K562 (cell line): ENCODE data around the gene RNF34. TPM values are rescaled to one million over a fixed set of nuclear protein-coding genes. Genes with fewer than 3 reads are reported as not detected.
A peak's percentile ranks its signal among the peaks of the same experiment; 100 is the strongest.

Experiments
- GABPA ChIP-seq: fragments of 200-800 bp; sonication (Bioruptor generic); conservative IDR thresholded peaks from 2 replicates; pipeline ENCODE4 v1.6.1; 2016; ENCODE audit warnings: low read depth, missing genetic modification characterization, missing compliant biosample characterization
- HEY1 ChIP-seq: fragments of 250-450 bp; sonication (Bioruptor Pico); IDR thresholded peaks from 2 replicates; pipeline ENCODE4 v1.5.0; 2020; ENCODE audit warnings: mild to moderate bottlenecking, moderate library complexity, borderline replicate concordance
- KLF1 ChIP-seq: fragments of 450-650 bp; IDR thresholded peaks from 2 replicates; pipeline ENCODE4 v1.6.1; 2016; ENCODE audit warnings: missing genetic modification characterization, missing compliant biosample characterization
- MCM2 ChIP-seq: fragments of 450-650 bp; IDR thresholded peaks from 2 replicates; pipeline ENCODE4 v1.6.1; 2017; ENCODE audit warnings: low read depth, mild to moderate bottlenecking
- OTX1 ChIP-seq: fragments of 450-650 bp; formaldehyde crosslinking; IDR thresholded peaks from 2 replicates; pipeline ENCODE4 v1.4.0; 2022; ENCODE audit warnings: mild to moderate bottlenecking
- RBM17 ChIP-seq: fragments of 200-400 bp; formaldehyde crosslinking; IDR thresholded peaks from 2 replicates; pipeline ENCODE4 v1.6.1; 2017; ENCODE audit warnings: low read depth, mild to moderate bottlenecking, low read length, borderline replicate concordance
- SMARCB1 ChIP-seq: IDR thresholded peaks from 2 replicates; pipeline ENCODE4 v1.6.1; 2011; ENCODE audit warnings: improper control_type of control experiment, low read depth; ENCODE audit not compliant: insufficient read length
- TBL1XR1 ChIP-seq, 2 experiments: IDR thresholded peaks; 2 replicates each; pipeline ENCODE4 v1.6.1; 2012; ENCODE audit warnings: improper control_type of control experiment in 2 of 2, low read length in 2 of 2, mild to moderate bottlenecking in 1 of 2
- U2AF1 ChIP-seq: fragments of 200-400 bp; formaldehyde crosslinking; optimal IDR thresholded peaks from 2 replicates; pipeline ENCODE3; 2017; ENCODE audit warnings: mild to moderate bottlenecking, low read depth, low read length, moderate library complexity
- ZNF23 ChIP-seq: fragments of 250-450 bp; sonication (Bioruptor Pico); IDR thresholded peaks from 2 replicates; pipeline ENCODE4 v1.4.0; 2020; ENCODE audit warnings: mild to moderate bottlenecking
- ZNF507 ChIP-seq: conservative IDR thresholded peaks from 2 replicates; pipeline ENCODE4 v1.6.1; 2017; ENCODE audit warnings: missing genetic modification characterization, missing compliant biosample characterization
- ZNF583 ChIP-seq: fragments of 250-450 bp; sonication (Bioruptor Pico); IDR thresholded peaks from 2 replicates; pipeline ENCODE4 v1.4.0; 2020
- polyA plus RNA-seq, 8 experiments: library from polyadenylated mRNA; depleted of rRNA in 4 of 8; stranded (reverse) in 5 of 8; unstranded in 3 of 8; fragments of >200 nt; fragmentation: Nextera tagmentation in 2 of 8; fragmentation: Illumina TruSeq in 1 of 8; extraction: Ambion mirVana in 2 of 8; extraction: Trizol in 1 of 8; gene quantifications; 2 replicates each; pipeline versions ENCODE4 v1.2.1 to v1.2.3, GENCODE V29; 2011 to 2014; ENCODE audit warnings: inconsistent platforms in 1 of 8, missing spikeins in 1 of 8
- total RNA-seq, 7 experiments: library from RNA; depleted of rRNA in 6 of 7; stranded (reverse); fragments of >200 nt in 6 of 7; fragmentation: Illumina TruSeq in 2 of 7; extraction: Trizol in 2 of 7; gene quantifications; 2 replicates each; pipeline versions ENCODE4 v1.2.1 to v1.2.3, GENCODE V29; 2011 to 2021; ENCODE audit warnings: low replicate concordance in 1 of 7
- TF ChIP-seq, protein P1 (sequence below): fragments of 250-450 bp; sonication (Bioruptor Pico); IDR thresholded peaks from 2 replicates; pipeline ENCODE4 v1.5.0; 2021; ENCODE audit warnings: mild to moderate bottlenecking, moderate library complexity
- TF ChIP-seq, protein P2 (sequence below): IDR thresholded peaks from 2 replicates; pipeline ENCODE4 v1.6.1; 2011; ENCODE audit warnings: borderline replicate concordance, low read depth, mild to moderate bottlenecking, moderate library complexity, low read length; ENCODE audit not compliant: insufficient read depth, poor library complexity, severe bottlenecking
- TF ChIP-seq, protein P3 (sequence below): fragments of 250-450 bp; sonication (Bioruptor Pico); IDR thresholded peaks from 2 replicates; pipeline ENCODE4 v1.8.0; 2021; ENCODE audit warnings: mild to moderate bottlenecking, moderate library complexity

Gene RNF34
- total and polyA plus RNA-seq, 9 of the 15 experiments (the other 6 are each of a cell fraction or from before 2014, with no cell fraction given), result 41.7 to 88.9 (median 54.1) TPM

DNA sequence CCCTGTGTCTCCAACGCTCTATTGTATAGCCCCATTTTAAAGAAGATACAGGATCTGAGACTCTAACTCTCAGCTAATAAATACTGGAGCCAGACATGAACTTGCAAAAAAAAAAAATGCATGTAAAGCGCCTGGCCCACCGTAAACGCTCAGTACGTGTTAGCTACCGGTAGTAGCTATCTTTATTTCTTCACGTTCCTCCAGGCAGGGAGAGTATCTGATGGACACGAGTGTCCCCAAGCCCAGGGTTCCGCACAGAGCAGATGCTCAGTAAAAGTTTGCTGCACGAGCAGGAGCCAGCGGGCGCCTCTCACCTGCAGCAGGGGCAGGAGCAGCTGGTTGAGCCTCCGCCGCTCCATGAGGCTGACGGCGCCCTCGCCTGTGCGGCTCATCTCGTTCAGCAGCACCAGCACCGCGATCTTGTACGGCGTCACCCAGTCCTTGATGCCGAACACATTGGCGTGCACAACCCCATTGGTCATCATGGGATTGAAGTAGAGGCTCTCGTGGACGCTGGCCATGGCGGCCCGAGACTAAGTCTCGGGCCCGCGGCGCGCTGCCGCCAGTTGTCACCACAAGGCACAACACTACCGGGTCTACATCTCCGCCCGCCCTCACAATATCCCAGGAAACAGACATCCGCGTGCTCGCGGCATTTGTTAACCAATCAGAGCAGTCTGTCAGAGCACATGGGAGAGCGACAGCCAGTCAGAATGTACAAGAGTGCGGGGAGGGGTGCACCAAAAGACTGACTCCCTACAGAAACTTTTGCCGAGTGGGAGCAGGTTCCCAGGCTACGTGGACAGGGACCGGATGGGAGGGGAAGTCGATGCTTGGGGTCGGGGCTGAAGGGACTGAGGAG is 47.9 kb upstream of the RNF34 start, which contains the start of gene ANAPC5 (continued):
- no peak for TF ChIP-seq U2AF1
- TF ChIP-seq MCM2, result no peak
- no peak for TF ChIP-seq RBM17
- no peak for TF ChIP-seq ZNF583
- no peak; the same call in 1 of the 2 replicates for TF ChIP-seq OTX1 (CRISPR knock-in tag)
- TF ChIP-seq, protein P1, sequence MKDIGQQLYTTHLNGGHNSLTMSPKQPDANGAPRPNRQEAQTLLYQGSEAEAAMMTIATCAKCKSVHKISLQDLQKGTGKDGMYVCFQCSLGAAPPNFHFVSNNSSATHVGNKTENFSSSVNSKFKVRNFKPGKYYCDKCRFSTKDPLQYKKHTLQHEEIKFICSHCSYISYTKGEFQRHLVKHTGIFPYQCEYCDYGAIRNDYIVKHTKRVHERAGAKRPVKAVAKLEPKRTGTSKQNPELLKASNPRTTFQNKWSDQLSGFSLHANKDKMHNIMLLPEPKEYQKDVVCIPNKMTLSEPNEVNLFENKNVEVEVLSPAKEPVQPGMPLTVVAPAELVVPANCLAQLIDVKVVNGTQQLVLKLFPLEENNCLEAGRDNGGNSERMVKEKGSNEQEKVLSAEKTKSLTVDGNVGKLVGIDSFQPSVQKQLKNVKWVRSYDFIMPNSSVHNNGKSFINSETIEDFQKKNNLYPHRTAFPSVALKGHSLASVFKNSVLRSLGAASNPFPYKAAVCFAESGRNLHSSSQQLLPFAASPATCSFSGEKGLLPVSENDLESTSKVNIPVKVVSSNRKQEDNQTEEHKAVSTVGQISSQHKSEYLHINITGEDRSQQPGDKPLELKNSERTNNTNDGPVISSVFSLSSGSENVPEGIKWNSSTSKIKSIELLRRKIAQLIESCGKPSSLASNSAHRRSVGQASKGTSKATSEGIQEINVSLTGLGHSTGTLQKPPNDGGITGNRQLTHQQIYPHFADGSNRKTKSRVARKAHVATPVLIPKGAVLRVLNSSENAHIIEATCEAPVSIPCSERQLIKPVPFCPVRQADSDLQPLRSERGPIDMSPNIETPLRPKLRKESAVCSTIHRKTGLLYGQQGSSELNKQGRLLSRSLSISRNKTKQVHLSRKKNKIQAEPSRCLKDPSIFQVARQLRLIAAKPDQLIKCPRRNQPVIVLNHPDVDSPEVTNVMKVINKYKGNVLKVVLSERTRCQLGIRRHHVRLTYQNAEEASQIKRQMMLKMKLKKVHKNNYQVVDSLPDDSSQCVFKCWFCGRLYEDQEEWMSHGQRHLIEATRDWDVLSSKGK (CRISPR knock-in tag), result no peak
- TF ChIP-seq HEY1, result no peak
- TF ChIP-seq, protein P2, sequence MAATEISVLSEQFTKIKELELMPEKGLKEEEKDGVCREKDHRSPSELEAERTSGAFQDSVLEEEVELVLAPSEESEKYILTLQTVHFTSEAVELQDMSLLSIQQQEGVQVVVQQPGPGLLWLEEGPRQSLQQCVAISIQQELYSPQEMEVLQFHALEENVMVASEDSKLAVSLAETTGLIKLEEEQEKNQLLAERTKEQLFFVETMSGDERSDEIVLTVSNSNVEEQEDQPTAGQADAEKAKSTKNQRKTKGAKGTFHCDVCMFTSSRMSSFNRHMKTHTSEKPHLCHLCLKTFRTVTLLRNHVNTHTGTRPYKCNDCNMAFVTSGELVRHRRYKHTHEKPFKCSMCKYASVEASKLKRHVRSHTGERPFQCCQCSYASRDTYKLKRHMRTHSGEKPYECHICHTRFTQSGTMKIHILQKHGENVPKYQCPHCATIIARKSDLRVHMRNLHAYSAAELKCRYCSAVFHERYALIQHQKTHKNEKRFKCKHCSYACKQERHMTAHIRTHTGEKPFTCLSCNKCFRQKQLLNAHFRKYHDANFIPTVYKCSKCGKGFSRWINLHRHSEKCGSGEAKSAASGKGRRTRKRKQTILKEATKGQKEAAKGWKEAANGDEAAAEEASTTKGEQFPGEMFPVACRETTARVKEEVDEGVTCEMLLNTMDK, result no peak
- no peak for TF ChIP-seq ZNF23 (CRISPR knock-in tag)
- no peak for TF ChIP-seq ZNF507 (tag)
- no peak for TF ChIP-seq SMARCB1
- peak; percentile 61 for TF ChIP-seq KLF1 (tag)
- TF ChIP-seq GABPA, result peak; percentile 95
- TF ChIP-seq, protein P3, sequence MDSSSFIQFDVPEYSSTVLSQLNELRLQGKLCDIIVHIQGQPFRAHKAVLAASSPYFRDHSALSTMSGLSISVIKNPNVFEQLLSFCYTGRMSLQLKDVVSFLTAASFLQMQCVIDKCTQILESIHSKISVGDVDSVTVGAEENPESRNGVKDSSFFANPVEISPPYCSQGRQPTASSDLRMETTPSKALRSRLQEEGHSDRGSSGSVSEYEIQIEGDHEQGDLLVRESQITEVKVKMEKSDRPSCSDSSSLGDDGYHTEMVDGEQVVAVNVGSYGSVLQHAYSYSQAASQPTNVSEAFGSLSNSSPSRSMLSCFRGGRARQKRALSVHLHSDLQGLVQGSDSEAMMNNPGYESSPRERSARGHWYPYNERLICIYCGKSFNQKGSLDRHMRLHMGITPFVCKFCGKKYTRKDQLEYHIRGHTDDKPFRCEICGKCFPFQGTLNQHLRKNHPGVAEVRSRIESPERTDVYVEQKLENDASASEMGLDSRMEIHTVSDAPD (CRISPR knock-in tag), result no peak
- peak; percentile 34 to 55; a peak in 2 of 4 replicates for TF ChIP-seq TBL1XR1 (IDR thresholded peaks at IDR 0.05; ENCODE audit: low read length in 2 of 2)
